Activated CD4-positive, alpha-beta T cell treated with anti-CD3 and anti-CD28 coated beads, Interleukin-2, amount 10 ng/mL, durations not matched to agents 7 days and 5 days (primary cell): ENCODE data around the gene ARL4D. TPM values are rescaled to one million over a fixed set of nuclear protein-coding genes. Genes with fewer than 3 reads are reported as not detected.
"Not testable (repeated sequence)": the region's sequence is repeated elsewhere in the genome, so short reads cannot be mapped to it uniquely, and the experiment has no call there.

Experiments
- CTCF ChIA-PET: fragments of 350-600 bp; sonication (Branson Sonifier 250); formaldehyde crosslinking; loops from one replicate; lab custom pipeline; 2021; ENCODE audit warnings: antibody characterized with exemption; lab: Charles Lee
- POLR2A ChIA-PET: fragments of 350-600 bp; sonication (Branson Sonifier 250); formaldehyde crosslinking; loops from one replicate; lab custom pipeline; 2021; ENCODE audit warnings: antibody characterized with exemption; lab: Charles Lee
- DNase-seq: peaks from one replicate; pipeline ENCODE4 v3.0.0-alpha.2; 2020
- H3K27ac Mint-ChIP-seq: one replicate; pipeline ENCODE4 v1.8.0; 2021; ENCODE audit warnings: mild to moderate bottlenecking, moderate library complexity, mixed read lengths
- H3K27me3 Mint-ChIP-seq: one replicate; pipeline ENCODE4 v1.8.0; 2021; ENCODE audit warnings: mixed read lengths
- H3K36me3 Mint-ChIP-seq: one replicate; pipeline ENCODE4 v1.8.0; 2021; ENCODE audit warnings: low read depth, mixed read lengths
- H3K4me1 Mint-ChIP-seq: one replicate; pipeline ENCODE4 v1.8.0; 2021; ENCODE audit warnings: mixed read lengths
- H3K4me3 Mint-ChIP-seq: one replicate; pipeline ENCODE4 v1.8.0; 2021; ENCODE audit warnings: mild to moderate bottlenecking, moderate library complexity, mixed read lengths
- H3K9me3 Mint-ChIP-seq: one replicate; pipeline ENCODE4 v1.8.0; 2021; ENCODE audit warnings: mixed read lengths
- total RNA-seq, 2 experiments: library from RNA; stranded (reverse); gene quantifications; one replicate each; pipeline ENCODE4 v1.2.3, GENCODE V29; 2021

Gene ARL4D
- total RNA-seq, 2 experiments from 2014 or later, result 2.1 to 2.2 TPM

GRCh38 chr17:43385046-43385831 is 13.6 kb upstream of the ARL4D start:
- peaks cover 26% of the 10 kb centered on the region for H3K4me1 Mint-ChIP-seq
- peaks cover 3% of the 10 kb centered on the region for H3K36me3 Mint-ChIP-seq
- H3K9me3 Mint-ChIP-seq, result peaks cover 13% of the 10 kb centered on the region
- H3K4me3 Mint-ChIP-seq, result no peak overlapping the region
- H3K27ac Mint-ChIP-seq, result no peak overlapping the region
- H3K27me3 Mint-ChIP-seq, result no peaks in the 10 kb centered on the region
- no peak for DNase-seq
- ChIA-PET CTCF (interaction anchor here (0.5 to 1.6 kb wide), 5 partner anchors 9 to 425 kb away, joined by 3 to 8 read pairs (median 3); partner anchors contain the start of gene DHX8), POLR2A (interaction anchor here (0.8 kb wide), 1 partner anchor 17 kb away, joined by 8 read pairs; no protein-coding TSS in a partner anchor)

GRCh38 chr17:43388359-43389045 is 10.3 kb upstream of the ARL4D start:
- no peaks in the 10 kb centered on the region for H3K27me3 Mint-ChIP-seq
- POLR2A ChIA-PET, result interaction anchor here (0.6 to 2.3 kb wide), 5 partner anchors 20 to 920 kb away, joined by 3 to 34 read pairs (median 3); partner anchors contain the start of genes DHX8 and RUNDC3A
- H3K36me3 Mint-ChIP-seq, result no peaks in the 10 kb centered on the region
- CTCF ChIA-PET, result interaction anchor here (1.0 to 2.7 kb wide), 5 partner anchors 10 to 95 kb away, joined by 3 to 28 read pairs (median 11); partner anchors contain the start of genes ARL4D and DHX8
- no peaks in the 10 kb centered on the region for H3K9me3 Mint-ChIP-seq
- peaks cover 28% of the 10 kb centered on the region for H3K4me1 Mint-ChIP-seq
- H3K4me3 Mint-ChIP-seq, result peak overlapping the region; percentile 85
- DNase-seq, result peak; percentile 93
- H3K27ac Mint-ChIP-seq, result peak overlapping the region; percentile 97

GRCh38 chr17:43389046-43389947 is 9.5 kb upstream of the ARL4D start:
- DNase-seq, result peak; percentile 88
- Mint-ChIP-seq H3K27ac (peak overlapping the region; percentile 97), H3K9me3 (no peaks in the 10 kb centered on the region), H3K27me3 (no peaks in the 10 kb centered on the region), H3K36me3 (no peaks in the 10 kb centered on the region), H3K4me1 (peaks cover 35% of the 10 kb centered on the region), H3K4me3 (peak overlapping the region; percentile 85)
- POLR2A ChIA-PET, result interaction anchor here (1.6 to 2.3 kb wide), 2 partner anchors 21 to 28 kb away, joined by 13 to 34 read pairs; no protein-coding TSS in a partner anchor
- CTCF ChIA-PET, result interaction anchor here (1.0 to 14.7 kb wide), 6 partner anchors 9 to 95 kb away, joined by 3 to 240 read pairs (median 12); partner anchors contain the start of genes ARL4D and DHX8

GRCh38 chr17:43392397-43392796 is 6.4 kb upstream of the ARL4D start:
- ChIA-PET CTCF (interaction anchor here (1.1 to 14.7 kb wide), 3 partner anchors 13 to 92 kb away, joined by 3 to 240 read pairs (median 13); partner anchors contain the start of gene DHX8), POLR2A (no interaction called here)
- no peaks in the 10 kb centered on the region for H3K9me3 Mint-ChIP-seq
- H3K4me3 Mint-ChIP-seq, result no peak overlapping the region
- H3K27ac Mint-ChIP-seq, result no peak overlapping the region
- peaks cover 34% of the 10 kb centered on the region for H3K4me1 Mint-ChIP-seq
- no peaks in the 10 kb centered on the region for H3K36me3 Mint-ChIP-seq
- H3K27me3 Mint-ChIP-seq, result no peaks in the 10 kb centered on the region
- DNase-seq, result no peak

- Mint-ChIP-seq H3K27me3 (no peaks in the 10 kb centered on the region), H3K27ac (peak overlapping the region; percentile 46), H3K36me3 (no peaks in the 10 kb centered on the region), H3K9me3 (no peaks in the 10 kb centered on the region), H3K4me3 (no peak overlapping the region), H3K4me1 (peaks cover 39% of the 10 kb centered on the region)
- DNase-seq, result peak; percentile 94
- ChIA-PET CTCF (interaction anchor here (0.6 to 14.7 kb wide), 16 partner anchors 9 to 307 kb away, joined by 3 to 240 read pairs (median 3); partner anchors contain the start of gene DHX8), POLR2A (interaction anchor here (1.0 kb wide), 1 partner anchor 26 kb away, joined by 4 read pairs; no protein-coding TSS in a partner anchor)
These were observed 4.8 kb upstream of the ARL4D start for GRCh38 chr17:43393944-43394482.

GRCh38 chr17:43394696-43395095 is 4.1 kb upstream of the ARL4D start:
- H3K27ac Mint-ChIP-seq, H3K9me3 Mint-ChIP-seq, H3K4me3 Mint-ChIP-seq, H3K36me3 Mint-ChIP-seq, DNase-seq, POLR2A ChIA-PET, H3K27me3 Mint-ChIP-seq: not testable (repeated sequence)
- CTCF ChIA-PET, result interaction anchor here (0.5 to 14.7 kb wide), 14 partner anchors 9 to 272 kb away, joined by 3 to 240 read pairs (median 4); partner anchors contain the start of gene DHX8
- peaks cover 38% of the 10 kb centered on the region for H3K4me1 Mint-ChIP-seq

GRCh38 chr17:43395165-43395564 is 3.6 kb upstream of the ARL4D start:
- DNase-seq, result no peak
- Mint-ChIP-seq H3K4me1 (peaks cover 35% of the 10 kb centered on the region), H3K36me3 (no peaks in the 10 kb centered on the region), H3K4me3 (no peak overlapping the region), H3K27ac (no peak overlapping the region), H3K27me3 (no peaks in the 10 kb centered on the region), H3K9me3 (no peaks in the 10 kb centered on the region)
- CTCF ChIA-PET, result interaction anchor here (0.5 to 14.7 kb wide), 6 partner anchors 18 to 103 kb away, joined by 3 to 240 read pairs (median 4); partner anchors contain the start of gene DHX8
- POLR2A ChIA-PET, result no interaction called here

GRCh38 chr17:43396491-43397060 is 2.2 kb upstream of the ARL4D start:
- Mint-ChIP-seq H3K4me1 (peaks cover 46% of the 10 kb centered on the region), H3K9me3 (no peaks in the 10 kb centered on the region), H3K4me3 (no peak overlapping the region), H3K36me3 (no peaks in the 10 kb centered on the region), H3K27ac (peak overlapping the region; percentile 71), H3K27me3 (no peaks in the 10 kb centered on the region)
- POLR2A ChIA-PET, result interaction anchor here (0.7 kb wide), 1 partner anchor 29 kb away, joined by 4 read pairs; no protein-coding TSS in a partner anchor
- CTCF ChIA-PET, result interaction anchor here (14.7 kb wide), 1 partner anchor 87 kb away, joined by 240 read pairs; the partner anchor contains the start of gene DHX8
- DNase-seq, result no peak

GRCh38 chr17:43399839-43400328 is 1.1 kb downstream of the ARL4D start:
- Mint-ChIP-seq H3K36me3 (no peaks in the 10 kb centered on the region), H3K4me1 (peaks cover 37% of the 10 kb centered on the region), H3K9me3 (no peaks in the 10 kb centered on the region), H3K27ac (peak overlapping the region; percentile 94), H3K4me3 (peak overlapping the region; percentile 90), H3K27me3 (no peaks in the 10 kb centered on the region)
- CTCF ChIA-PET, result interaction anchor here (0.6 to 14.7 kb wide), 7 partner anchors 8 to 1752 kb away, joined by 3 to 240 read pairs (median 5); partner anchors contain the start of gene DHX8
- POLR2A ChIA-PET, result interaction anchor here (1.6 kb wide), 1 partner anchor 32 kb away, joined by 9 read pairs; no protein-coding TSS in a partner anchor
- no peak for DNase-seq

GRCh38 chr17:43400943-43401717 is 2.3 kb downstream of the ARL4D start:
- Mint-ChIP-seq H3K4me1 (peaks cover 34% of the 10 kb centered on the region), H3K36me3 (no peaks in the 10 kb centered on the region), H3K9me3 (no peaks in the 10 kb centered on the region), H3K27me3 (peaks cover 4% of the 10 kb centered on the region), H3K4me3 (peak overlapping the region; percentile 48), H3K27ac (peak overlapping the region; percentile 44)
- ChIA-PET CTCF (interaction anchor here (1.1 to 14.7 kb wide), 3 partner anchors 12 to 83 kb away, joined by 3 to 240 read pairs (median 4); partner anchors contain the start of gene DHX8), POLR2A (no interaction called here)
- DNase-seq, result no peak
